NT2/D1 (cell line): ENCODE results near the gene FARP1.

Experiments used
- DNase-seq: peaks from one replicate; pipeline ENCODE4 v3.0.0-alpha.2; 2011; ENCODE audit warnings: low read depth, low spot score
- H3K27me3 ChIP-seq: 2 replicates; pipeline ENCODE4 v1.6.0; 2011; ENCODE audit warnings: mild to moderate bottlenecking; ENCODE audit not compliant: insufficient read length, insufficient read depth
- H3K36me3 ChIP-seq: 2 replicates; pipeline ENCODE4 v1.6.1; 2011; ENCODE audit warnings: mild to moderate bottlenecking, low read length, mixed read lengths; ENCODE audit not compliant: insufficient read depth, insufficient read length
- H3K4me1 ChIP-seq: 2 replicates; pipeline ENCODE4 v1.5.1; 2011; ENCODE audit not compliant: insufficient read depth, insufficient read length
- H3K4me3 ChIP-seq: 2 replicates; pipeline ENCODE4 v1.5.1; 2011; ENCODE audit warnings: low read depth; ENCODE audit not compliant: insufficient read length
- H3K9ac ChIP-seq: 2 replicates; pipeline ENCODE4 v1.6.0; 2011; ENCODE audit warnings: low read depth; ENCODE audit not compliant: insufficient read length
- H3K9me3 ChIP-seq: 2 replicates; pipeline ENCODE4 v1.5.1; 2011; ENCODE audit warnings: mild to moderate bottlenecking, low read length; ENCODE audit not compliant: insufficient read depth
- SUZ12 ChIP-seq: IDR thresholded peaks from 2 replicates; pipeline ENCODE4 v1.6.1; 2011; ENCODE audit not compliant: insufficient read length, insufficient read depth; ENCODE audit errors: extremely low read depth
- YY1 ChIP-seq: IDR thresholded peaks from 2 replicates; pipeline ENCODE4 v1.6.1; 2011; ENCODE audit not compliant: insufficient read length, insufficient read depth
- ZNF274 ChIP-seq: IDR thresholded peaks from 2 replicates; pipeline ENCODE4 v1.6.1; 2011; ENCODE audit warnings: mild to moderate bottlenecking, low read depth, low read length

The FARP1 gene

DNA sequence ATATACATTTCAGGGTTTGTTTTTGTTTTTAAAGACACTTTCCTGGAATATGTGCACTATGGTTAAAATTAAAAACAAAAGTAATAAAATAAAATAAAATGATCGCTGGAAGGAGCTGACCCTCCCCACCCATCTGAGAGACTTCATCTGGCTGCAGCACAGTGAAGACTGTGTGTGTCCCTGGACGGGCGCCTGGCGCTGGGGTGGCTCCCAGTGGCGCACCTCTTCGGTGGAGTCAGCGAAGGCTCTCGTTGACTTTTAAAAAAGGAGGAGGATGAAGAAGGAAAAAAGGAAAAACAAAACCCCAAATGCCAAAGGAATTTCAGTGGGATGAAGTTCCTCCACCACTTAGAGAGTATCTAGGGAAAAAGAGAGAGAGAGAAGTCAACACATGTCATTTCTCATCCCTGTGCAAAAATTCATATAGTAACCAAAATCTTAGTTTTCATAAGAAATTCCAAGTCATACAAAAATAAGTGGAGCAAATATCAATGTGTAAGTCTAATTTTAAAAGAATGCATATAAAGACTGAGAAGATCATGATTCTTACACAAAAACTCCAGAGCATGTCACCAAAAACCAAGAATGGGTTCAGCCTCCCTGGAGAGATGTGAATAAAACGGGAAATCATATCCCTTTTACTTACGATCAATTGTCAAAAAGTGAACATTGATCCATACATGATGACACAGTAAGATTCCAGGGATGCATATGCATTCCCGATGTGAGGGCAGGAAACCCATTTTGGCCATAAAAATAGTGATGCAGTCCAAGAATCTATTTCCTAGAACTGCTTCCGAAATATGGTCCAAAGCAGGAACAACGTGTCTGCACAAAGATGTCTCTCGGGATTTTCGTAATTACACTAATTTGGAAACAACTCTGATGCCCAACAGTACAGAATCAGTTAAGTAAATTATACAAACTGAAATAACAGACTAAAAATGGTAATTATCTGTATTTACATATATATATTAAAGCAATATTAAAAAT is 310.3 kb downstream of the FARP1 start:
- TF ChIP-seq SUZ12 (no peak), ZNF274 (no peak), YY1 (no peak)
- H3K36me3 ChIP-seq: peaks cover 74% of the 10 kb centered on the region
- no peaks in the 10 kb centered on the region for H3K27me3 ChIP-seq
- no peak overlapping the region for H3K4me3 ChIP-seq
- no peak overlapping the region for H3K9ac ChIP-seq
- no peak for DNase-seq
- H3K9me3 ChIP-seq: no peaks in the 10 kb centered on the region
- H3K4me1 ChIP-seq: peaks cover 7% of the 10 kb centered on the region

DNA sequence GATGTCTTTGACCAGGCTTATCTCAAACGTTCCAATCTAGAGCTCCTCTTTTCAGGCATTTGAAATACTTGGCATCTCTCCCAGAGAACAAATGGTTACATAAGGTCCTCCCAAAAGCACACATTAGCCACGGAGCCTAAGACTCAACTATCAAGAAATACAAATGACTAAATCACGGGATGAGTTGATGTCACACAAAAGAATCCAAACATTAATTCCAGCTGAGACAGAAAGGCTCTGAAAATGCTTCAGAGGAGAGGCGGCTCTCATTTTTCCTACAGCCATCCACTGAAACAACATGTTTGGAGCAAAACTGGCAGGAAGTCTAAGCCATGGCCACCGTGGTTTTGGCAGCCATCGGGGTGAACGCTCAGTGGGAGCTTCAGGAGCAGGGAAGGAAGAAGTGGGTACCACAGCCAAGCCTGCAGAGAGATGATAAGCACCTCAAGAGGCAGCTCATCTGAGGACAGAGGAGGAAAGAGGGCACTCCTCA is 311.5 kb downstream of the FARP1 start:
- Histone ChIP-seq H3K9me3 (no peaks in the 10 kb centered on the region), H3K36me3 (peaks cover 73% of the 10 kb centered on the region), H3K9ac (no peak overlapping the region), H3K27me3 (no peaks in the 10 kb centered on the region), H3K4me3 (no peak overlapping the region), H3K4me1 (peaks cover 7% of the 10 kb centered on the region)
- DNase-seq: no peak
- TF ChIP-seq ZNF274 (no peak), SUZ12 (no peak), YY1 (no peak)

GRCh38 chr13:98456413-98456845 is 313.5 kb downstream of the FARP1 start:
- no peak overlapping the region for H3K9ac ChIP-seq
- H3K4me1 ChIP-seq: no peaks in the 10 kb centered on the region
- no peak overlapping the region for H3K4me3 ChIP-seq
- no peaks in the 10 kb centered on the region for H3K27me3 ChIP-seq
- TF ChIP-seq YY1 (no peak), SUZ12 (no peak), ZNF274 (no peak)
- no peak for DNase-seq
- H3K9me3 ChIP-seq: no peaks in the 10 kb centered on the region
- H3K36me3 ChIP-seq: peaks cover 83% of the 10 kb centered on the region

- no peaks in the 10 kb centered on the region for H3K27me3 ChIP-seq
- H3K4me1 ChIP-seq: no peaks in the 10 kb centered on the region
- H3K9me3 ChIP-seq: no peaks in the 10 kb centered on the region
- no peak for DNase-seq
- H3K4me3 ChIP-seq: no peak overlapping the region
- TF ChIP-seq YY1: no peak
- no peak for TF ChIP-seq ZNF274
- TF ChIP-seq SUZ12: no peak
- H3K9ac ChIP-seq: no peak overlapping the region
- peaks cover 84% of the 10 kb centered on the region for H3K36me3 ChIP-seq
Observed at GRCh38 chr13:98457053-98457452, 314.2 kb downstream of the FARP1 start.

DNA sequence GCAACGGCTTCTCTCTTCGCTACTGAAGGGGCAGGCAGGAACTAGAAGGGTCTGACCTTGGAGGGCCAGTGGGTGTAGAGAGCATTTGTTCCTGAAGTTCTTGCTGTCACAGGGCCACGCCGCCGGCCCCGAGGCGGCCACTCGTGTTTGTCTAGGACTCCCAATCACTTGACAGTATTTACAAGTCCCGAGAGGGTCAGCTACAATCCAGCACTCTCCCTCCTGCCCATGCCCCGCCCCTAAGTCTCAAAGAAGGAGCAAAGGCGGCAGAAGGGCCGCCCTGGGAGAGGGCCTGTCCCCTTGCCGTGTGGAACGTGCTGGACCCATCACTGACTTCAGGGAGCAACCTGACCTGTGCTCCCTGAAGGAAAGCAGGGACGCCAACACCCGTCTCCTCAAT is 315.5 kb downstream of the FARP1 start:
- H3K27me3 ChIP-seq: no peaks in the 10 kb centered on the region
- DNase-seq: no peak
- no peak overlapping the region for H3K9ac ChIP-seq
- H3K36me3 ChIP-seq: peaks cover 86% of the 10 kb centered on the region
- no peaks in the 10 kb centered on the region for H3K9me3 ChIP-seq
- H3K4me3 ChIP-seq: no peak overlapping the region
- TF ChIP-seq YY1 (no peak), ZNF274 (no peak), SUZ12 (no peak)
- no peaks in the 10 kb centered on the region for H3K4me1 ChIP-seq

GRCh38 chr13:98459171-98459681 is 316.3 kb downstream of the FARP1 start:
- Histone ChIP-seq H3K27me3 (no peaks in the 10 kb centered on the region), H3K9me3 (no peaks in the 10 kb centered on the region), H3K36me3 (peaks cover 85% of the 10 kb centered on the region), H3K9ac (no peak overlapping the region), H3K4me3 (no peak overlapping the region), H3K4me1 (no peaks in the 10 kb centered on the region)
- DNase-seq: no peak
- TF ChIP-seq ZNF274 (no peak), SUZ12 (no peak), YY1 (no peak)
